Putamen (tissue), 1 donor: ENCODE results near the gene POU4F1.

ENCODE experiments used
- DNase-seq: peaks from one replicate; pipeline ENCODE4 v3.0.0-alpha.2; 2016; ENCODE audit warnings: low spot score

POU4F1 gene

DNA sequence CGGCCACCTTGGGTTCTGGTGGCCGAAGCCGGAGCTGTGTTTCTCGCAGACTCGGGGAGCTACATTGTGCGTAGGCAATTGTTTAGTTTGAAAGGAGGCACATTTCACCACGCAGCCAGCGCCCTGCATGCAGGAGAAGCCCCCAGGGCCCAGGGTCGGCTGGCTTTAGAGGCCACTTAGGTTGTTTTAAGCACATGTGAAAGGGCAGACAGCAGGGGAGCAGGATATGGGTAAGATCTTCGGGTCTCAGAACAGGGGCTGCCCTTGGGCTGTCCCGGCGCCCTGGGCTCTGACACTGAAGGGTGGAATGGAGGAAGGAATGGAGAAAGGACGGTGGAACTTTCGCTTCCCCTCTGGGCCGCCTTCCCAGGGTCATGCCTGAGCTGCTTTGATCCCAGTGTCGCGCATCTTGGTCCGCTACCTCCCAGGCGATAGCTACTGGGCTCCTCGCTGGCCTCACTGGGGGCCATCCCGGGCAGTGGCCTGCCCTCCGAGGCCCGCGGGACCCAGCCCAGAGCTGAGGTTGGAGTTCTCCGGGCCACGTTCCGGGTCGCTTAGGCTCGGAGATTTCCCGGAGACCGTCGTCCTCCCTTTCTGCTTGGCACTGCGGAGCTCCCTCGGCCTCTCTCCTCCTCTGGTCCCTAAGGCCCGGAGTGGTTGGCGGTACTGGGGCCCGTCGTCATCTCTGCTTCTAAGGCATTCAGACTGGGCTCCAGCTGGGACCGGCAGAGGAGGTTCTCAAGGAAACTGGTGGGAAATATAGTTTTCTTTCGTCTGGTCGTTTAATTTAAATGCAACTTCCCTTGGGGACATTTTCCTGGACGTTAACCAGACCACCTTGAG, 4.3 kb upstream of the POU4F1 start:
- DNase-seq: no peak

GRCh38 chr13:78606471-78607408, 3.4 kb upstream of the POU4F1 start:
- no peak for DNase-seq

DNA sequence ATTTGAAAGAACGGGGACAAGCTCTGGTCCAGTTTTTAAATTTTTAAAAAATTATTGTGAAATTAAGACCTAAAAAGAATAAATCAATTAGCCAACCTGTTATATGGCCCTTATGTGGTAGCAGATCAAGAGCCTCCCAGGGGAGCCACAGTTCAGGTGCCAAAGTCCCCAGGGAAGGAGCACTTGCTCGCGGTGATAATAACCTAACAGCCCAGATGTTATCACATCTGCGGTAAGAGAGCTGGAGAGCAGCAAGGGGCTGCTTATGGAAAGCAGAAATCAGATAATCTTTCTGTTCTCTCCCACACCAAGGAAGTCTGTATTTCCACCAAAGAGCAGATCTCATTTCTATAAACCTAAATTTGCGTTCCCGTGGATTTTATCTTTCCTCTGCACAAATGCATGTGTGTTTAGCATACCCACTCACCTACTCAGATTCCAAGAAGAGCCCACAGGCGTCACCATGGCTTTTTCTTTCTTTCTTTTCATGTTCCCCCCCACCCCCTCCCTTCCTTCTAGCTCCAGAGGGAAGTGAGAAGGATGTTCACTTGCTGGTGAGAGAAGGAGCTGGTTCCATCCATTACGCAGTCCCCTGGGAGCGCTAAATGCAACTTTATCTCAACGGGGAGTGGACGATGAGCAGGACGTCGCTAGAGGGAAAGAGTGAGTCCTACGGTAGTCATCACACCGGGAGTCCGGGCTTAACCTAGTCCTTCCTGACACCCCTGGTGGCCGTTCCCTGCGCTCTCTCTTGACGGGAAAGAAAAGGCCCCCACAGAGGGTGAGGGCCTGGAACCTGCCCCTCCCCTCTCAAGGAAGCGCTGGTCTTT, 1.6 kb upstream of the POU4F1 start:
- no peak for DNase-seq

DNA sequence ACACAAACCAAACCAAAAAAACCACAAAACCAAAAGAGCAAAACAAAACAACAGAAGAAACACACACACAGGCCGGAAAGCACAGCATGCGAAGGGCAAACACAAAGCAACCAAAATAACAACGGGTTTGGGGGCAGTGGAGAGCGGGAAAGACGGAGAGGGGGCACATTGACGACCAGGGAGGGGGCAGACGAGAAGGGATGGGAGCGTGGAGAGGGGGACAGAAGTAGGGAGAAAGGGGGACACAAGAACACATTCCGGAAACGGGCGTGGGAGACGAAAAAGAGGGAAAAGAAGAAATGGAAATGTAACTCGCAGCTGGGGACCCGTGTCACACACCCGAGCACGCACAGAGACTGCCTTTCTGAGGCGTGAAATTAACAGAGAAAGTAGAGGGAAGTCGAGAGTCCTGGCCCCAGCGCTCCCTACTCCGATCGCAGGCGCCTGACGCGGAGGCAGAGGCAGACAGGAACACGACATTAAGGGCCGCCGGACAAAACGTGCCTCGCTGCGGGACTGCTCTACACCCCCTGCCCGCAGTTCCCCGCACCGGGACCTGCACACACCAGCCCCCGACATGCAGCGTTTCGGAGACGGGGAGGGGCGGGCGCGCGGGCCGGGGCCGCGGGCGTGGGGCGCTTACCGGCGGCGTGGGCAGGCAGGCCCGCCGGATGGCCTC, 652 bp downstream of the POU4F1 start:
- DNase-seq: no peak

DNA sequence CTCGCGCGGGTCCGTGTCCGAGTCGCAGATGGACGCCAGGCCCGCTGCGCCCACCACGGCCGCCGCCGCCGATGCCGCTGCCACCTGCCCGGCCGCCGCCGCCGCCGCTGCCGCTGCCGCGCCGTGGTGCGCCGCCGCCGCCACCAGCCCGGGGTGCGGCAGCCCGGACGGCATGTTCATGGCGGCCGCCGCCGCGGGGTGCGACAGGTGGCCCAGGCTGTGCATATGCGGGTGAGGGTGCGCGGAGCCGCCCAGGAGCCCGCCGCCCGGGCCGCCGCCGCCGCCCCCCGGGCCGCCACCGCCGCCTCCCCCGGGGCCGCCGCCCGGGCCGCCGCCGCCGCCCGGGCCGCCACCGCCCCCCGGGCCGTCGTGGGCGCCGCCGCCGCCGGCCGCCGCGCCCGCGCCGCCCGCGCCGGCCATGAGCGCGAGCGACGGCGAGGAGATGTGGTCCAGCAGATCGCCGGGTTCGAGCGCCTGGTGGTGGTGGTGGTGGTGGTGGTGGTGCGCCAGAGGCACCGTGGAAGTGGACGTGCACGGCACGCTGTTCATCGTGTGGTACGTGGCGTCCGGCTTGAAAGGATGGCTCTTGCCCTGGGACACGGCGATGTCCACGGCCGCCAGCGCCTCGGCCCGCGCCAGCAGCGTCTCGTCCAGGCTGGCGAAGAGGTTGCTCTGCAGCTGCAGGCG, 1.3 kb downstream of the POU4F1 start:
- DNase-seq: no peak

DNA sequence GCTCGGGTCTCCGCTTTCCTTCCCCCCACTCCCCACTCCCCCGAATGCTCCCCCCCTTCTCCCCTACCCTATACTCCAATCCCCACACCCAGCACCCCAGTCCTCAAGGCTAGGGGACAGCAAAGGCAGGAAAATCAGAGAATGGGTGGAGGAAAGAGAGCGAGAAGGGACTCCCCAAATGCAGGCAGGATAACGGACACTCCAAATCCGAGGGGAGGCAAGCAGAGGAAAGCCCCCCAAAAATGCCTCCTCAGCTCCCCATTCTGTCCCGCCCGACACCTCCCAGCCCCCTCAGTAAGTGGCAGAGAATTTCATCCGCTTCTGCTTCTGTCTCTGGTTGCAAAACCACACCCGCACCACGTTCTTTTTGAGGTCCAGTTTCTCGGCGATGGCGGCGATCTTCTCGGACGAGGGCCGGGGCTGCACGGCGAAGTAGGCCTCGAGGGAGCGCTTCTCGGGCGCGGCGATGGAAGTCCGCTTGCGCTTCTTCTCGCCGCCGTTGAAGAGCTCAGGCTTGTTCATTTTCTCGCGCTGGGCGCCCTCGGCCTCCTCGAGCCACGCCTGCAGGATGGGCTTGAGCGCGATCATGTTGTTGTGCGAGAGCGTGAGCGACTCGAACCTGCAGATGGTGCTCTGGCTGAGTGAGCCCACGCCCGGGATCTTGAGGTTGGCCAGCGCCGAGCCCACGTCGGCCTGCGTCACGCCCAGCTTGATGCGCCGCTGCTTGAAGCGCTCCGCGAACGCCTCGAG, 2.1 kb downstream of the POU4F1 start:
- DNase-seq: no peak

DNA sequence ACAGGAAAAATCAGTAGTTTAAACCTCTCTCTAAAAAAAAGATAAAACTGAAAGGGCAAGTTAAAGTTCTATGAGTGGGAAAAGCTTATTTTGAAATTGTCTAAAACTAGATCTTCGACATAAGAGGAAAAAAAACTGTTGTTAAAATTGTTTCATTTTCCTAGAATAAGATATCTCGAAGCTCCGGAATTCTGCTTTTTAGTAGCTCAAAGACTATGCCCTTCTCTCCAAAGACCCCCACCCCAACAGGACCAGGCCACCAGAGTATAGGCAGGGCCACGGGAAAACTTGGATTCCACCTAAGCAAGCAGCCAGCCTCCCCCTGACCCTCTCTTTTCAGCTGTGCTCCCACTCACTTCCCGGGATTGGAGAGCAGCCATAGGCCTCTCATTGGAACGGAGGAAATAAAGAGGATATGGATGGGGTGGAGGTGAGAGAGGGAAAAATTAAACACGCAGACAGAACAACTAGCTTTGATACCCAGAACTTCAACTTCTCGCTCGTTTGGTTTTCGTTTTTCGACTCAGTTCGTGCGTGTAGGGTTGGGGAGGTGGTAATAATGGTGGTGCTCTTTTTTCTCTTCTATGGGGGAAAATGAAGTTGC, 3.0 kb downstream of the POU4F1 start:
- no peak for DNase-seq

- DNase-seq: no peak
These were observed 3.6 kb downstream of the POU4F1 start for GRCh38 chr13:78599645-78600279.

GRCh38 chr13:78598966-78599644, 4.2 kb downstream of the POU4F1 start:
- DNase-seq: no peak

GRCh38 chr13:78598116-78598781, 5.1 kb downstream of the POU4F1 start:
- no peak for DNase-seq

DNA sequence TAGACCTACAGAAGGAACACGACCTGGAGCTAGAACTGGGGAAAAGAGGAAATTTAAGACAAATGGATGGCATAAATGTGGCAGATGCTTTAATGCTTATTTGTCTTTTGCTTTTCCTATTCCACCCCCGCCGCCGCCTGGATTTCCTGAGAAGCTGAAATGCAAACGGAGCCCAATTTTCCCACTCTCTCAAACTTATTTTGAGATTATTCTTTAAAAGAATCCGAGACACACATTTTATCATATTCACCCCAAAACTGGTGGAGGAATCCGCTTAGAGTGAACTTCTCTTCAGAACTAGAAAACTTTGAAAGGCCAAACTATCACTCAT, 5.8 kb downstream of the POU4F1 start:
- DNase-seq: no peak

DNA sequence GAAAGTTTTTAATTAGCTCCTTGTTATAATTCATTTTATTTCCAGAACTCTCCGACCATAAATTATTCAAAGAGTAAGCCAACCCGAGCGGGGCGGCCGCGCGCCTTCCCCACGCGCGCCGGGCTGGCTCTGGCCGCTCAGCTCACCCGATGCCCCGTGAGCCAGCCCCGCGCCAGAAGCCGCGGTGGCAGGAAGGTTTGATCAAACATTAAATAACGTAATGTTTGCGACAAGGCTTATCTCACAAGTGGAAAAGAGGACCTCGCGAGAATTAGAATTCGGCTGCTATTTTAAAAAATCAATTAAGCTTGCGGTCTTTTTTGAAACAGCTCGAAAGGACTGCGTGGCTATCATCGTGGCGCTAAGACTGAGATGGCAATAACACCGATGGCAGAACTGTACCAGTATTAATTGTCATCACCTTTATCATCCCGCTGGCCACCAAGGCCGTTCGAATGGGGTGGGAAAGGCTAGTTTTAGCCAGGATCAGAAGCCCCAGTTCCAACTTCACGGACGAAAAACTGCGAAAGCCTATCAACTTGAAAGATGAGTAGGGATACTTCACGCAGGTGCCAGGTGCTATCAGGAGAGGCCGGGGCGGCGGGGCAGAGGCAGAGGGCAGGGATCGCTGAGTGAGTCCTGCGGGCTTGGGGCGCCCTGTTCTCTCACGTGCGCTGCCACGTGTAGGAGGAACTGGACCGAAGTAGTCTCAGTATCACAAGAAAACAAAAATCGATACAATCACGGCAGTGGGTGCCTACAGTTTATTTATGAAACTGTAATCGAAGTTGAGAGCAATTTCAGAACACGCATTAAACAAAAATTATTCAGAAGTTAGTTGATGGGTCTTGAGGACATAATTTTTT, 6.4 kb downstream of the POU4F1 start:
- no peak for DNase-seq

GRCh38 chr13:78596399-78596735, 7.0 kb downstream of the POU4F1 start:
- DNase-seq: no peak

DNA sequence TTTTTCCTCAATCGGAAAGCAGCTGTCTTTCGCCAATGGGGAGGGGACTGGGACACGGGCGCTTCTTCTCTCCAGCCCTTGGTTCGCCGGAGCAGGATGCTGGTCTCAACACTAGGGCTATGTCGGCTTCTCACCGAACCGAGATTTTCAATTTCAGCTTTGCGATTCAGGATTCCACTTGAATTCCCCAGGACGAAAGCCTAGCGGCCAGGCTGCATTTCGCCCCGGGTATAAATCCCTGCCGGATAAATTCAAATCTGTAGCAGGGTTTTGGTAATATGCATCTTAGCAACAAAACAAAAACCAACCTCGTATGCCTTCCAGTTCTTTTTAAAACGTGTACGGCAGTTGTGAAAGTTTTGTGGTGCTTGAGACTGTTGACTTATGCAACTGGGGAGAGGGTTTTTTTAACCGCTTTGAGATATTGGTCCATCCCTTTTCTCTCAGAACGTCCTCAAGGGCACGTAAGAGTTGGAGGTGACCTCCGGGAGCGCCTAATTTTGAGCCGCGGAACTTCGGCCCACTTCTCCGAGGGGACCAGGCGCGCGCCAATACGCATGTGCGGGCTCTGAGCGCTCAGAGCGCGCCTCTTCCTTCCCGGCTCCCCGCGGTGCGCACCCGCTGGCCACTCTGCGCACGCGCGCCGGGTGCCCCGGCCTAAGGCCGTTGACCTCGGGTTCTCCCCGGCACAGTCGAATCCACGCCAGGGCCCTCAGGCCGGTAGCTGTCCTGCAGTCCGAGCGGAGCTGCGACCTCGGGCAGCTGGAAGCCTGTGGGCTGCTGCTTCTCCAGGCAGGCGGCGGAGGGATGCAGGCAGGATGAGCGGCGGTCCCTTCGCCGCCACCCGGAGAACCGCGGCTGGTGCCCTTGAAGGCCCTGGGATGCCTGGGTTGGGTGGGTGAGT, 7.6 kb downstream of the POU4F1 start:
- no peak for DNase-seq

GRCh38 chr13:78594456-78594975, 8.8 kb downstream of the POU4F1 start:
- DNase-seq: no peak
